OCI-LY7 (cell line): ENCODE results near the gene EXOSC7. TPM values are rescaled to one million over a fixed set of nuclear protein-coding genes. Genes with fewer than 3 reads are reported as not detected.

ENCODE experiments used
- BruUV-seq: library from RNA; stranded (reverse); fragments of 400-500 nt; replicated peaks from 2 replicates; lab custom pipeline; 2021; lab: Mats Ljungman, UMichigan
- CTCF ChIA-PET: fragments of 300-600 bp; sonication (Branson Sonifier 250); formaldehyde crosslinking; loops from one replicate; lab custom pipeline; 2022; ENCODE audit warnings: antibody characterized with exemption; ENCODE audit not compliant: unreplicated experiment; lab: Charles Lee
- POLR2A ChIA-PET: fragments of 300-600 bp; sonication (Branson Sonifier 250); formaldehyde crosslinking; loops from one replicate; lab custom pipeline; 2022; ENCODE audit warnings: antibody characterized with exemption; lab: Charles Lee
- DNase-seq: peaks from one replicate; pipeline ENCODE4 v3.0.0-alpha.2; 2015; ENCODE audit warnings: low spot score
- H2AFZ ChIP-seq: fragments of 200-600 bp; sonication (generic), shearing (Covaris generic); 2 replicates; pipeline ENCODE4 v1.6.1; 2014; ENCODE audit warnings: mild to moderate bottlenecking, antibody characterized with exemption, low read length, moderate library complexity
- H3K27ac ChIP-seq: fragments of 200-600 bp; sonication (generic); 2 replicates; pipeline ENCODE4 v1.5.1; 2014; ENCODE audit warnings: mixed run types, low read depth, mild to moderate bottlenecking, moderate library complexity, low read length, inconsistent platforms; ENCODE audit not compliant: poor library complexity, severe bottlenecking
- H3K36me3 ChIP-seq: fragments of 200-600 bp; sonication (generic); 2 replicates; pipeline ENCODE4 v1.6.1; 2014; ENCODE audit warnings: mild to moderate bottlenecking, antibody characterized with exemption, low read length, moderate library complexity, mixed read lengths; ENCODE audit not compliant: insufficient read depth
- H3K4me1 ChIP-seq: fragments of 200-600 bp; sonication (generic); 2 replicates; pipeline ENCODE4 v1.5.1; 2014; ENCODE audit warnings: mild to moderate bottlenecking, low read length; ENCODE audit not compliant: insufficient read depth, poor library complexity, severe bottlenecking
- H3K4me2 ChIP-seq: fragments of 200-600 bp; sonication (generic); 2 replicates; pipeline ENCODE4 v1.6.1; 2014; ENCODE audit warnings: mild to moderate bottlenecking, low read length
- H3K4me3 ChIP-seq: fragments of 200-600 bp; sonication (generic); 2 replicates; pipeline ENCODE4 v1.5.1; 2014; ENCODE audit warnings: mild to moderate bottlenecking, low read depth, low read length; ENCODE audit not compliant: poor library complexity, severe bottlenecking
- H3K79me2 ChIP-seq: fragments of 200-600 bp; sonication (generic); 2 replicates; pipeline ENCODE4 v1.6.1; 2016; ENCODE audit warnings: low read depth, mild to moderate bottlenecking, low read length, moderate library complexity, mixed read lengths; ENCODE audit not compliant: insufficient read depth
- H3K9me2 ChIP-seq: fragments of 200-600 bp; sonication (generic); 2 replicates; pipeline ENCODE4 v1.6.1; 2016; ENCODE audit warnings: mild to moderate bottlenecking, low read length, mixed read lengths; ENCODE audit not compliant: insufficient read depth
- H3K9me3 ChIP-seq: fragments of 200-600 bp; sonication (generic); 2 replicates; pipeline ENCODE4 v1.6.1; 2014; ENCODE audit warnings: mild to moderate bottlenecking, mixed run types, low read length, mixed read lengths
- H4K20me1 ChIP-seq: fragments of 200-600 bp; sonication (generic); 2 replicates; pipeline ENCODE4 v1.6.1; 2014; ENCODE audit warnings: mild to moderate bottlenecking, antibody characterized with exemption, low read length, moderate library complexity, mixed read lengths; ENCODE audit not compliant: insufficient read depth
- CTCF ChIP-seq: fragments of 200-600 bp; sonication (generic); conservative IDR thresholded peaks from 2 replicates; pipeline ENCODE4 v1.5.1; 2014; ENCODE audit warnings: mild to moderate bottlenecking, antibody characterized with exemption, low read length, moderate library complexity, mixed read lengths
- EZH2phosphoT487 ChIP-seq: fragments of 200-600 bp; sonication (generic); IDR thresholded peaks from 2 replicates; pipeline ENCODE4 v1.6.1; 2018; ENCODE audit warnings: low read depth, borderline replicate concordance, mild to moderate bottlenecking, mixed run types, antibody characterized with exemption, low read length, moderate library complexity, mixed read lengths
- intact Hi-C: fragments of 100-400 bp; cut with micrococcal nuclease; formaldehyde crosslinking; loops from one replicate; pipeline ENCODE4 v1.10.0; 2022; ENCODE audit not compliant: unreplicated experiment
- total RNA-seq, 2 experiments: library from RNA; depleted of rRNA in 1 of 2; stranded (reverse); fragments of >200 nt in 1 of 2; shearing (Covaris generic) in 1 of 2; gene quantifications; 2 replicates each; pipeline ENCODE4 v1.2.3, GENCODE V29; 2014 to 2022

The EXOSC7 gene
- total RNA-seq, 2 experiments from 2014 or later, result 60.3 to 65.3 TPM

- no peak overlapping the region for H3K4me3 ChIP-seq
- H2AFZ ChIP-seq, result no peak overlapping the region
These were observed 14.2 kb upstream of the EXOSC7 start for GRCh38 chr3:44961888-44962287.

GRCh38 chr3:44962621-44963393 is 13.2 kb upstream of the EXOSC7 start:
- no peak overlapping the region for H3K27ac ChIP-seq
- H3K79me2 ChIP-seq, result peaks cover 70% of the 10 kb centered on the region
- POLR2A ChIA-PET, result interaction anchor here (1.3 kb wide), 1 partner anchor 11 kb away, joined by 5 read pairs; no protein-coding TSS in a partner anchor
- no peaks in the 10 kb centered on the region for H3K9me2 ChIP-seq
- no TSS peak for BruUV-seq
- intact Hi-C loops, result no loop called here
- peaks cover 21% of the 10 kb centered on the region for H3K36me3 ChIP-seq
- peaks cover 23% of the 10 kb centered on the region for H4K20me1 ChIP-seq
- DNase-seq, result no peak
- H3K9me3 ChIP-seq, result no peaks in the 10 kb centered on the region
- no peak overlapping the region for H3K4me2 ChIP-seq
- CTCF ChIA-PET, result no interaction called here
- no peak overlapping the region for H3K4me3 ChIP-seq
- no peak overlapping the region for H2AFZ ChIP-seq
- peaks cover 16% of the 10 kb centered on the region for H3K4me1 ChIP-seq
- no peak for TF ChIP-seq EZH2phosphoT487
- no peak for TF ChIP-seq CTCF

More at GRCh38 chr3:44961888-44962287, 14.2 kb upstream of the EXOSC7 start:
- H3K4me2 ChIP-seq, result no peak overlapping the region
- intact Hi-C loops, result no loop called here
- ChIA-PET POLR2A (interaction anchor here (1.1 kb wide), 1 partner anchor 80 kb away, joined by 3 read pairs; no protein-coding TSS in a partner anchor), CTCF (no interaction called here)
- no peaks in the 10 kb centered on the region for H3K9me3 ChIP-seq
- H3K36me3 ChIP-seq, result peaks cover 26% of the 10 kb centered on the region
- DNase-seq, result no peak
- TF ChIP-seq EZH2phosphoT487, result no peak
- no peak for TF ChIP-seq CTCF
- H4K20me1 ChIP-seq, result peaks cover 20% of the 10 kb centered on the region
- peaks cover 10% of the 10 kb centered on the region for H3K4me1 ChIP-seq
- no peak overlapping the region for H3K27ac ChIP-seq
- BruUV-seq, result no TSS peak
- no peaks in the 10 kb centered on the region for H3K9me2 ChIP-seq
- peaks cover 61% of the 10 kb centered on the region for H3K79me2 ChIP-seq
